ENCODE measurements around the gene PHF19.

- TF ChIP-seq POLR2A (IDR thresholded peaks at IDR 0.05) (no peak), CTCF (IDR thresholded peaks at IDR 0.05) (no peak)
These were observed 46.8 kb downstream of the PHF19 start for GRCh38 chr9:120830151-120830550.
